Stimulated activated naive CD8-positive, alpha-beta T cell treated with anti-CD3 and anti-CD28 coated beads, Interleukin-15, Interleukin-2, amounts not matched to agents 100 U/mL and 50 U/mL, for 24 hours (primary cell): ENCODE measurements around the gene CXXC4.

ENCODE experiments used
- ATAC-seq: fragments of 150-1000 bp; cut with Tn5 transposase; one replicate; pipeline ENCODE4 v1.10.0; 2021
- DNase-seq: peaks from one replicate; pipeline ENCODE4 v3.0.0; 2021

The CXXC4 gene

DNA sequence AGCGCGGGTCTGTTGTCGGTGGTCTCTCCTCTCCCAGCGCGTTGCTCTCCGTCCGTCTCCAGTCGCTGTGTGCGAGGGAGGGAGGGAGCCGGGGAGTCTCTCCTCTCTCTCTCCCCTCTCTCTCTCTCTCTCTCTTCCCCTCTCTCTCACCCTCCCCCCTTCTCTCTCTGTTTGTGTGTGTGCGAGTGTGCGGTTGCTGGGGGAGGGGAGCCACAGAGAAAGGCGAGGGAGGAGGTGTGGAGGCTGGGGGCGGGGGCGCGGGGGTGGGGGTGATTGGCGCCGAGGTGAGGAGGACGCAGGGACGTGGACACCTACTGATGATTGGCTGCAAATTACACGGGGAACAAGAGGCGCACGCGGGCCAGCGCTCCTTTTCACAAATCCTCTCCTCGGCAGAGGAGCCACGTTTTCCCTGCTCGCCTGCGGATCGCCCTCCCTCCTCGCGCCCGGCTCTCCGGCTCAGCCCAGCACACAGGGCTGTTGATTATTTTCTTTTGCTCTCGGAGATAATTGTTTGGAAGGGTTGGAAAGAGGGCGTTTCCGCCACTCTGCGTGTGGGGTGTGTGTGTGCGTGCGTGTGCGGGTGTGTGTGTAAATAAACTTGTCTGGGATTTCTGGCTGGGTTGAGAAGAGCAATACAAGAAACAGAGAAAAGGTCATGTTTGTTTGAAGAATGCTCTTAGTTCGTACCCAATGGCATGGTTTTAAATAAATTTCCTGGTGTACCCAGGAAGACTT is at the start of gene CXXC4:
TSS of gene CXXC4 (minus strand) at position 73 of the 738 bp plus-strand sequence. CDS start 3,092 bp downstream, outside the sequence.
- no peak for DNase-seq
- ATAC-seq = no peak

DNA sequence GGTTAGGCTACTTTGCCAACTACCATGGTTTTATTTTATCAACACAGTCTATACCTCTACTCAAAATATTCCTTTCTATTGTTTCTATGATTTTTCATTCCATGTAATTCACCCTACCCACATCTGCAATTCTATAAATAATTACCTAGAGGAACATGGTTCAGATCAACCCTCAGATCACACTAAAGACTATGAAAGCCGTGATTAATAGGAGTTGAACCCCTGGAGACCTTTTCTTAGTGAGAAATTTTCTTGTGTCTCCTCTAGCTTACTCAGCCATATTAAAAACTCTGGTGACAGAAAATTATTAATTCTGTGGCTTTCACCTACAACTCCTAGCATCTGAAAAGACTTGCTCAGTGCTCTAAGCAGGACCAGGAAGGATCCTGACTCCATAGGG is 38.5 kb upstream of the CXXC4 start:
- no peak for ATAC-seq

DNA sequence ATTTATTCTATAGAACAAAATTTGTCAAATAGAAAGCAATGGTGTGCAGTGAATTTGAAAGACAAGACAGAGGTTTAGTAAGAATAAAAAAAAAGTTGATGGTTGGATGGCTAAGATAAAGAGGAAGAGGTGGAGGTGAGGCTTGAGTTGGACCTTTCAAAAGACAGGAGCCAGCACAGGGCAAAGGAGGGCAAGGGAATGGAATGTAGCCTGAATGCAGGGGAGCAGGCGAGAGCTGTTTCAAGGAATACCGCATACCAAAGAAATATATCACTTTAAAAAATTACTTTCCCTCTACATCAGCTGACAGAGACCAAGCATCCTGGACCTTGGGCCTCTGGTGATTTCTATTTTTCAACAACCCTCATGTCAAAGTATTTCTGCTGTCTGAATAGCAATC is 38.0 kb upstream of the CXXC4 start:
- DNase-seq (no peak), ATAC-seq (no peak)

More for the DNA sequence above, 38.5 kb upstream of the CXXC4 start:
- no peak for DNase-seq

DNA sequence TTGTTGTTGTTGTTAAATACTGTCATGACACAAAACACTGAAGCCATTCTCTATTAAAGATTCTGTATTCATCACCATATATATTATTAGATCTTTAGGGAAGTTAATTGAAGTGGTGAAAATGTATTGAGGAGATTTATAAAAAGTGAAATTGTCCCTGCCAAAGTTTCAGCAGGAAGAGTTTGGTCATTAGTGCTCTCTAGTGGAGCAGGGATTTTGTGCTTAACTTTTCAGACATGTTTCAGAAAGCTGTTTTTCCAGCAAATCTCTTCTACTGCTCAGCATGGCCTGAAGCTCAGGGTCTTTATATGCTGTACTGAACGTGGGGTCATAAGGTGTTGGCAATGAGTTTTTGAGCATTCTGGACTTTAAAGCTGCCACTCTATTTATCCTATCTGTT is 36.7 kb upstream of the CXXC4 start:
- no peak for DNase-seq
- no peak for ATAC-seq

DNA sequence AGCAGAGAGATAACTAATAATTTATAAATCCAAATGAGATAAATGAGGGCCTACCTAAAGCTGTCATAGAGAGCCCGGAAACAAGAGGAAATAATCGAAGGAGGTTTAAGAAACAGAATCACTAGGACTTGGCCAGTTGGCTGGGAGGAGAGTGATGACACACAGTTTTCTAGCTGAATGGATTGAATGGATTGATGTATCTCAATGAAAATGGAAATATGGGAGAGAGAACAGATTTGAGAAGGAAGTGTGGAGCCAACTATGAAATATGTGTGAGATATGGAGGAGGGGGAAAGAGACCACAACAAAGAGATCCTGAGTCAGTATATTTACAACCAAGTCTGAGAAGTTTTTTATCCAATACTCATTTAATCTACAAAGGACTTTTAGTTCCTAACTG is 35.7 kb upstream of the CXXC4 start:
- ATAC-seq (no peak), DNase-seq (no peak)

DNA sequence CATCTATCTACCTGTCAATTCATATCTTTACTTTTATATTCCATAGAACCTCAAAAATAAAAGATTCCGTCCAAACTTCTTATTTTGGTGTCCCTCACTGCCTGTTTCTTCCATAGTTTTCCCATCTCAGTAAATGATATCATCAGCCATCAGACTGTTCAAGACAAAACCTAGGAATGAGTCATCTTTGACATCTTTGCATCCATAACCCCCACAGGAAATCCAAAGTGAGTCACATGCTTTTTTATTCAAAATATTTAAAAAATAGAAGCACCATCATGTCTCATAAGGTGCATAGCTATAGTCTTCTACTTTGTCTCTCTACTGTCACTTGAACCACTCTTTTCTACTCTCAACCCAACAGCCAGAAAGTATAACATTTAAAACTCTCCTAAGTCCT is 29.9 kb upstream of the CXXC4 start:
- ATAC-seq (no peak), DNase-seq (no peak)

DNA sequence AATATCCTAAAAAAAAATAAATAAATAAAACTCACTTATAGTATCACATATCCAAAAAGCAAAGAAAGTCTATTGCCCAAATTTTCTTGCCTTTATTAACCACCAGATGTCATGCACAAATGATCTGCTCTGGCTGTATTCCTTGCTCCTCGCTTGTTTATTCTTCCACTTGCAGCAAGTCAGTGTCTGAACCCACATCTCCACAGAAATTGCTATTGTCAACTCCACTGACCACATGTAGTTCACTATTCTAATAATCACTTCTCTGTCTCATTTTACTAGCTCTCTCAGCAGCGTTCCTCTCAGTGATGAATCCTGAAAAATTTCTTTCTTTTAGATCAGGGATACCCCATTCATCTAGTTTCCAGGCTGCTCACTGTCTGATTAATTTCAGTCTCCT is 29.3 kb upstream of the CXXC4 start:
- DNase-seq (no peak), ATAC-seq (no peak)

DNA sequence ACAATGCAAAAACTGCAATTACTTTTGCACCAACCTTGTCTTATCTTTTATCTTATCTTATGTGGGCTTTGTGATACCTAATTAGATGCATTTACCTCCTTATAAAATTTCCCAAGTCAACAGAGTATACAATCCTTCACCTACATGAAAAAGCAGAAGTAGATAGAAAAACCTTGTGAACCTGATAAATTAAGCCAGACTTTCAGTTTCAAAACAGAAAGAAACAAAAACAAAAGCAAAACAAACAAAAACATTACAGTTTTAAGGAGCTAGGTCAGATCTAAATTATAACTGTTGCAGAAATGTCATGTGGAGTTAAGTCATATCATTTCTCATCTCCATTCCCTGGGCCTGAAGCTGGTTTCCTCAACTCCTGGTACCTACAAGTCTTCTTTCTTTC is 24.9 kb upstream of the CXXC4 start:
- DNase-seq (no peak), ATAC-seq (no peak)

DNA sequence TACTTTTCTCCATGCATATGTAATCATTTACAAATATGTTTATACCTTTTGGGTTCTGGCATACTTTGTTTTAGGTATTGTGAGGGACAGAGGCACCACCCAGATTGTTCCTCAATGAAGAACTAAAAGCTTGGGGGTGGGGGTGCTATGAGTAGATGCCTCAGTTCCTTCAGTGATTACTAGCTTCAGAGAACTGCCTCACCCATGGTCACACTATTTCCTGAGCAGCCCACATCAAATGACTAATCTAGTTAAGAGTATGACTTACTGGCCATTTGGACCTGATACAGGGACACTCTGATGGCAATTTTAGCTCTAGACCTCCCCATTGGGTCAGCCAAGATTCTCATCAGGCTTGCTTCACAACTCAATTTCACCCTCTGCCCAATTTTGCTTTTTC is 22.2 kb upstream of the CXXC4 start:
- DNase-seq = no peak

DNA sequence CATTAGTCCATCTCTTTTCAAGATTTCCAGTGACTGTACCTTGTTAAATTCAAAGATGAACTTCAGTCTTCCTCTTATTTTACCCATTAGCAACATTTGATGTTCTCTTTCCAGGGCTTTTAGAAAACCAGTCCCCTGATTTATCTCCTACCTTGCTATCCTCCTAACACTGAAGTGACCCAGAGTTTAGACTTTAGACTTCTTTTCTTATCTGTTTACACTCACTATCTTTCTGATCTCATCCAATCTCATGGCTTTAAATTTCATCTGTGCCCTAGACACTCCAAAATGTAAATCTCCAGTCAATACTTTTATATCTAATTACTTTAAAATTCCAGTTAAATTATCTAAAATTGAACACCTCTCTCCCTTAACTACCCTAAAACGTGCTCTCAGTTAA is 13.5 kb upstream of the CXXC4 start:
- ATAC-seq = no peak
- no peak for DNase-seq

More for the DNA sequence above, 22.2 kb upstream of the CXXC4 start:
- no peak for ATAC-seq

DNA sequence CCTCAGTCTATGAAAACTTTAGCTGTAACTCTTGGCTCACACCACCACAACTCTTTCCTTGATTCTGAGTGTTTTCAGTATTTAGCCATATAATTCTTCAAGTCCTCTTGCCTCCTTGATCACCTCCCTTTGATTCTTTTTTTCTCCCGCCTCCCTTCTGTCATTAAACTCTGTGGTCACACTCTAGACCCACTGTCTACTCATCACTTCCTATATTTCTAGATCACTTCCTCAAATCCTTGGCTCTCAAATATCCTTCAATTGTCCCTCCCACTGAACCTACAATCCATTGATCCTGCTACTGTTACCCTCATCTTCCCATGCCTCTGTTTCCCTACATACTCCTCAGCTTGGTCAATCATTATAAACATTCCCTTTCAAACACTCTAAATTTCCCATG is 12.4 kb upstream of the CXXC4 start:
- DNase-seq (no peak), ATAC-seq (no peak)

DNA sequence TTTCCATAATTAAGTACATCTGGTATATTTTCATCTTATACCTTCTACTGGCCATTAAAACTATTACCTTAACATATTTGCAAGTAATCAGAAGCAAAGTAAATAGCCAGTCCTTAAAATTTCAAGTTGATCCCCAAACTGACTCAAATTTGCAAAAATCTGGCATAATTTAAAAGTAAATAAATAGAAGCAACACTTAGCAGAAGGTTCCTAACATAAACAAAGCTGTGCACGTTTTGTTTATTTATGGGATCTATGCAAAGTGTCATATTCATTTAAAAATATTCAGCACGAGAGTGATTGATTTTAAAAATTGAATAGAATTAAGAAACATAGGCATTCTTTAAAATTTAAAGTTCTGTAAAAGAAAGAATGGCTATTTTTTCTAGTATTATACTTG is 9.8 kb upstream of the CXXC4 start:
- no peak for ATAC-seq

DNA sequence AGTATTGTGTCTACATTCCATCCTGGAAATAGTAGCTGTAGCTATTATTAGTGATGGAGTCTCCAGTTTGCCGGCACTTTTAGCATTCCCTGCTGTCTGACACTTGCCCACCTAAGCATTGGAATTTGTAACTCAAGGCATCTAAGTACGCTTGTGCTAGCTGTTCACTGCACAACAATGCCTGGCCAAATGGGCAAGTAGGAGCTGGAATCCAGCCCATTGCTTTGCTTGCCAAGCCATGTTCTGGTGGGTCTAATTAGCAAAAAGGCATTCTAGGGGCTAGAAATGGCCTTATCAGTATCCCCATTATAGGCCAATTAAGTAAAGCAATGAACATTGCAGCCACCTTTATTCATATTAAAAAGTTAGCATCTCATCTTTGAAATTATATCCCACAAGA is 7.8 kb upstream of the CXXC4 start:
- no peak for ATAC-seq
- no peak for DNase-seq

More for the DNA sequence above, 9.8 kb upstream of the CXXC4 start:
- no peak for DNase-seq

DNA sequence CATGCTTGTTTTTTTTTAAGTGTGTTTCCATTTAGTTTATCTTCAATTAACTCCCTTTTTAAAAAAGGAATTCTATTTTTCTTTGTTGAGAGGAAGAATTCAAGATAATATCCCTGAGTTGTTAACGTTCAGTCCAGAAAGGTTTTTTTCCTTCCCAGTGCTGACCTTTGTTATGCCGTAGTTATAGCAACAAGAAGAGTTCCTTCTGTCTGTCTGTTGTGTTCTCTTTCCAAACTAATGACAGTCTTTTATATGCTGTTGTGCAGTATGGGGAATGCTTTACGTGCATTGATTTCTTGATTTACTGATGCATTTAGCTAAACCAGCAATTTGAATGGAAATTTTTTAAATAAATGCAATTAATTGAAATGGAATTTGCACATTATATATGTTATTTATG is 6.6 kb upstream of the CXXC4 start:
- DNase-seq (no peak), ATAC-seq (no peak)

DNA sequence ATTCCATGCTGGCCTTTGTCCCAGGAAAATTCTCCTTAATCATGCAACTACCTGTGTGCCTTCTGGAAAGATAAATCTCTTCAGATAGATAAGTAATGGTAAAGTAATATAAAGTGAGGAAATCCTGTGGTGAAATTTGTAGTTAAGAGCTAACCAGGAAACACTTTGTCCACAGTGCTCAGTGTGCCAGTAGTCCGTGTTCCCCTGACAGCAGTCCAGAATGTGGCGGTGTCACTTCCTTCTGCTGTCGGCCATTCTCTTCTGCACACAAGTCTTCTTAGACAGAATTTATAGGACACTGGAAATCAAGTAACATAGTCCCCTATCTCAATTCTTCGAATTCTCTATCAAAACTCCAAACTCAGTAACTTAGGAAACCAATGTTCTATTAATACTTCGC is 5.7 kb upstream of the CXXC4 start:
- ATAC-seq (no peak), DNase-seq (no peak)

DNA sequence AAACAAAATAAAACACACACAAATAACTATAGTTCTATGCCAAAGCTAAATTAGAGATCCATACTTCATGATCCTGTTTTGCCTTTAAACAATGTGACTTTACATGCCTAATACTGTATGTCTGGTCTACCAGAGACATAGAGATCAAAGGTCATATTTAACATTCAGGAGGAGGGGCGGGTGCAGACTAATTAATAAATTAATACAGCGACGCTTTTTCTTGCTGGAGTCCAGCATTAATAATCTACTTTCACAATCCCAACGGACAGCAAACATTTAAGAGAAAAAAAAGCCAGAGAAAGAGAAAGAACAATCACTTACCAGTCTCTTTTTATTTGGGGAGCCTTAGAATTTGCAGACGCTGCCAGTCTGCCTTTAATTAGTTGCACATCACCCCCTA is 509 bp downstream of the CXXC4 start:
- DNase-seq (no peak), ATAC-seq (no peak)

DNA sequence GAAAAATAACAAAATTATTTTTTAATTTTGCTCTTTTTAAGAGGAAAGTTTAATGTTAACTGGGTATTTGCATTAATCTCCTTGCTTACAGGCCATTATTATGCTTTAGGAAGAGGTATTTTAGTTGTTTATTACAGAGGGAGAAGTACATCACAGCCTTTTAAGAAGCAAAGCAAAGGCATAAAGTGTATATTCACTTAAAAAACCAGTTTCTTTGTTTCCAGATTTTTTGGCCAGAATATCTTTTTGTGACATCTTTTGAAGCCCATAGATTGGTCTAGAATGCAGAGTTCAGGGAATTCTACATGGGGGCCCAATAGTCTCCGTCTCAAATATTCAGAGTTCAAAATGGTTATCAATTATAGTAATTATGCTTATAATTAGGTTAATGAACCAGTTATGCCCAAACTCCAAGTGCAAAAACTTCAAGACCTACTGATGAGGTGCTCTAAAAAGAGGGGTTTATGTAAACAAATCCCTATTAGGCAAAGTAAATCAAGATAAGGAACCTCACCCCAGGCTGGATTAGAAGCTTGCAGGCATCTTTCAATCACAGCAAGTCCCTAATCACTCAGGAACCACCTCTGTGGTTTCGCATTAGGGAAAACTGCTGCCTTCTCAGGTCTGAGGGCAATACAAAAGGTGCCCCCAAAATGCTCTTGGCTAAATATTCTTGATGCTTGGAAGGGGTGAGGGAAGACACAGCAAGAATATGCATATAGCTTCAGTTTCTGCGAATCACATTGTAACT is 1.4 kb downstream of the CXXC4 start:
- DNase-seq = no peak
- no peak for ATAC-seq

DNA sequence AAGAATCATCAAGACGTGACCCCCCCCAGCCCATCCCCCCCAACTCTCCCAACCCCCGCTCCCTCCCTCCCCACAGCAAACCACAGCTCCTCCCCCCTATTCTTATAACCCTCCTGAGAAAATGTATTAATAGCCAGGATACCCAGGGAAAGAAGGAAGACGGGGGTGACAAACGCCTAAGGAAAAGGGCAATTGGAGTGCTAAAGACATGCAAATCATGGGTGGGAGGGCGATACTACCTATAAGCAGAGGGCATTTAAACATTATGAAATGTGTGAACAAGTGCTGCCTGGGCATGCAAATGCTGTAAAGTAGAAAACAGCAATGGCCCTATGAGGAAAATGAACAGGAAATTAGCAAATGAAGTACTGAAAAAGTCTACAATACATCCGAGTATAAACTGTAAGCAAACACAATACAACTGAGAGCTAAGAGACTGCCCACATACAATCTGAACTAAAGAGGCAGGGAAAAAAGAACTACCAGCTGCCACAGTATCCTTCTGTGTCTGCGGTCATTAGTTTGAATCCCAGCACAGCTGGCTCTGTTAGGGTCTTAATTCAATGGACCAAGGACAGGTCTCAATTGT is 2.4 kb downstream of the CXXC4 start:
- ATAC-seq (no peak), DNase-seq (no peak)

DNA sequence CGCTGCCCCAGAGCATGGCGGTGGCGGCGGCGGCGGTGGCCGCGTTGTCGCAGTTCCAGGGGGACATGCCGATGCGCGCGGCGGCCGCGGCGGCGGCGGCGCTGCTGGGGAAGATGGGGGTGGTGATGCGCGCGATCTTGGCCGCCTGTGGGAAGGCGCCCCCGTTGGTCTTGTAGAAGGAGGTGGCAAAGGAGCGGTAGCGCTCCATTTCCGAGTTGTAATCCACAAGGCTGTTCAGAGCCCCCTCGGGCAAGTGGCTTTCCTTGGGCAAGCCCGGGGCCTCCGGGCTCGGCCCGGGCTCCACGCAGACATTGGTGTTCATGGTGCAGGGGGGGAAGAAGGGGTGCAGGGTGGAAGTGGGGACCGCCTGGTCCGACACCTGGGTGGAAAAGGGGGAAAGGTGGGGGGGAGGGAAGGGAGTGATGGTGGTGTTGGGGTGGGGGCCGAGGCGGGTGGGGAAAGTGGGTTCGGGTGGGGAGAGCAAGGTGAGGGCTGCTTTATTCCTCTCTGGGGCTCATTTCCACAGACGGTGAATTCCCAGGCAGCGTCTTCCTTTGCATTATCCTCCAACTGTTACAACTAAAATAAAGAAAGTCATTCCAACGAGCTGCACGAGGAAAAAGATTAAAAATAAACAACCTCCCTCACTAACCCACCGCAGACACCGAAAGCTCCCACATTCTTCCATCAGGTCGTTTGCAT is 3.1 kb downstream of the CXXC4 start:
- ATAC-seq = peak; percentile 39
- peak; percentile 26 for DNase-seq

DNA sequence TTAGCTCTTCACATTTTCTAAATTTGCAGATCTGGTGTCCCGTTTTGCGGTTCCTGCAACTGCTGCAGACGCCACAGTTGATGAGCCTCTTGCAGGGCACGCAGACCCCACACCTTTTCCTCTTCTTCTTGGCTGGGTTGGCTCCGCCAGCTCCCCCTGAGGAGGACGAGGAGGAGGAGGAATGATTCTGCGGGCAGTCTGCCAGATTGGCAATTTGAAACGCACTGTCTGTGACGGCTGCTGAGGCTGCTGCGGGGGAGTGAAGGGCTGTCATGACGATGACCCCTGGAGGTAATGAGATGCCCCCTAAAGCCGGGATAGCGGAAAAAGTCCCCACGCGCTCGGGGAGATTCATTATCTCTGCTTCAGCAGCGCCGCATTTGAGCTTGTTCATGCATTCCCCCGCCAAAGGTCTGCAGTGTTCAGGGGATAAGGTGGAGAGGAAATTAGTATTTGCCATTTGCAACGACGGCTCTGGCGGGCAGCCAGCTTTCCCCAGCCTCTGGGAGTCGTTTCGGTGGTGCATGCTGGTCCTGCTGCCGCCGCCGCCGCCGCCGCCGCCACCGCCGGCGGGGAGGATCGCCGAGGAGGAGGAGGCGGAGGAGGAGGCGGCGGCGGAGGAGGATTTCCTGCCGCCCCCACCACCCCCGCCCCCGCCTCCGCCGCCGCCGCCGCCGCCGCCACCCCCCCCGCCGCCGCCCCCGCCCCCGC is 3.8 kb downstream of the CXXC4 start:
- DNase-seq (peak; percentile 50), ATAC-seq (peak; percentile 37)

DNA sequence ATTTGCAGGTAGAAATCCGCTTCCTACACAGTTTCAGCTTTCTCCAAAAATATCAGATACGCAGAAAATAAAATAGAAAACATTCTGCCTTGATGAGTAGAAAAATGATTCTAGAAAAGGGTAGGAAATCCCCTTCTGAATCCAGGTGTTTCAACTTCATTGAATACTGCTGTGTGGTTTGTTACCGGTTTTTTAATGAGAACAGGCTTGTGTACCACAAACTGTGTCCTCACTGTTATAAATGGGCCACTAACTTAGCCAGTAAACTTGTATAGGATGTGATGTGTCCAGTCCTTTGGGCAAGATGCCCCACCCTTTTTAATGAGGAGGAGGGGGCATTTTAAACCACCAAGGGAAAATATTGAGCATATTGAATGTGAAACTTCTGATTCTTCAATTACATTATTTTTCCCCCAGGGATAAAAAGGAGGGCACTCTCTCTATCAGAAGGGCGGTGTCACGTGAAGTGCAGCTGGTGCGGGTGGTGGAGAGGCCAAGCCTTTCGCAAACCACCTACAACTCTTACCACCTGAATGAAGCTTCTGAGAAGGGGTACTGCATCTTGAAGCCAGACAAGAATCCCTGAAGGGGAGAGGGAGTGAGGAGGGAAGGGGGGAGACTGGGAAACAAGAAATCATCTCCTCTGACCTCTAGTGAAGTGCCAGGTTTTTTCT is 4.5 kb downstream of the CXXC4 start:
- peak; percentile 5 for DNase-seq
- ATAC-seq = no peak

DNA sequence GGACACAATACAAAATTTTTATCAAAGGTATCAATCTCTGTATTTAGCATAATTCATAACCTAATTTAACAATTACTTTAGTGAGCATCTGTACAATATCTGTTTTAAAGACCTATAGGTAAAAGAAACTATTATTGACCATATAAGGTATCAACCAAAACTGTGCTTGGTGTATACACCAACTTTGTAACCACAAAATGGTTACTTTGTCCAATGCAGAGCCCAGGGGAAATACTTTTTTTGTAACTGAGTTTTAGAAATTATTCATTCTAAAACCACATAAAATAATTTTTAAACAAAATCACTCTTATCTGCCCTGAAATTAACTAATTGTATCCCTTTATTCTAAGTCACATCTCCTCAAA is 5.0 kb downstream of the CXXC4 start:
- DNase-seq = no peak

More for the DNA sequence above, 5.0 kb downstream of the CXXC4 start:
- no peak for ATAC-seq
